Osteoblast (primary cell): ENCODE results near the gene NTRK2. TPM values are rescaled to one million over a fixed set of nuclear protein-coding genes. Genes with fewer than 3 reads are reported as not detected.

ENCODE experiments used
- DNase-seq: peaks from one replicate; pipeline ENCODE4 v3.0.0; 2011; ENCODE audit warnings: low spot score, mixed read lengths; ENCODE audit not compliant: insufficient read length; ENCODE audit errors: missing footprints
- H2AFZ ChIP-seq: 2 replicates; pipeline ENCODE4 v1.6.0; 2011; ENCODE audit warnings: mild to moderate bottlenecking, low read length
- H3K27ac ChIP-seq: 2 replicates; pipeline ENCODE4 v1.5.1; 2011; ENCODE audit warnings: mild to moderate bottlenecking, low read depth, low read length, moderate library complexity
- H3K27me3 ChIP-seq: 2 replicates; pipeline ENCODE4 v1.6.0; 2012; ENCODE audit warnings: mild to moderate bottlenecking, control low read depth, inconsistent platforms, low read length, moderate library complexity; ENCODE audit not compliant: insufficient read depth
- H3K36me3 ChIP-seq: 2 replicates; pipeline ENCODE4 v1.5.1; 2011; ENCODE audit warnings: mild to moderate bottlenecking, low read length, control low read depth, moderate library complexity; ENCODE audit not compliant: insufficient read depth
- H3K4me1 ChIP-seq: 2 replicates; pipeline ENCODE4 v1.5.1; 2011; ENCODE audit warnings: mild to moderate bottlenecking, low read length, control low read depth, moderate library complexity; ENCODE audit not compliant: insufficient read depth
- H3K4me2 ChIP-seq: 2 replicates; pipeline ENCODE4 v1.6.0; 2011; ENCODE audit warnings: mild to moderate bottlenecking, low read length; ENCODE audit not compliant: insufficient read depth
- H3K4me3 ChIP-seq: fragments of 200-600 bp; sonication (generic); 3 replicates; pipeline ENCODE4 v1.5.1; 2012; ENCODE audit warnings: mild to moderate bottlenecking, low read length, inconsistent platforms; ENCODE audit not compliant: insufficient read depth
- H3K79me2 ChIP-seq: 2 replicates; pipeline ENCODE4 v1.6.0; 2012; ENCODE audit warnings: mild to moderate bottlenecking, low read length, control low read depth, inconsistent platforms; ENCODE audit not compliant: insufficient read depth
- H3K9me3 ChIP-seq: 2 replicates; pipeline ENCODE4 v1.5.1; 2011; ENCODE audit warnings: low read depth, low read length, control low read depth
- H4K20me1 ChIP-seq: 2 replicates; pipeline ENCODE4 v1.6.0; 2012; ENCODE audit warnings: mild to moderate bottlenecking, low read length, control low read depth; ENCODE audit not compliant: insufficient read depth
- CTCF ChIP-seq: IDR thresholded peaks from 2 replicates; pipeline ENCODE4 v1.5.1; 2011; ENCODE audit warnings: mild to moderate bottlenecking, low read depth, low read length, moderate library complexity; ENCODE audit errors: extremely low read depth
- total RNA-seq: library from RNA; depleted of rRNA; stranded (reverse); fragments of >200 nt; gene quantifications from 2 replicates; pipeline ENCODE4 v1.2.3, GENCODE V29; 2012

NTRK2 gene
- total RNA-seq, 1 donor = 3.3 TPM

GRCh38 chr9:84886866-84887265 lies 217.3 kb downstream of the NTRK2 start:
- Histone ChIP-seq H2AFZ (no peak overlapping the region), H3K79me2 (no peaks in the 10 kb centered on the region), H3K9me3 (no peaks in the 10 kb centered on the region), H3K27me3 (no peaks in the 10 kb centered on the region), H3K4me2 (no peak overlapping the region), H3K36me3 (no peaks in the 10 kb centered on the region), H3K4me1 (no peaks in the 10 kb centered on the region), H3K4me3 (no peak overlapping the region), H4K20me1 (no peaks in the 10 kb centered on the region), H3K27ac (no peak overlapping the region)
- DNase-seq = no peak
- no peak for TF ChIP-seq CTCF

- TF ChIP-seq CTCF = no peak
- Histone ChIP-seq H3K9me3 (no peaks in the 10 kb centered on the region), H3K27me3 (no peaks in the 10 kb centered on the region), H3K4me3 (no peak overlapping the region), H4K20me1 (no peaks in the 10 kb centered on the region), H3K27ac (no peak overlapping the region), H3K36me3 (no peaks in the 10 kb centered on the region), H2AFZ (no peak overlapping the region), H3K79me2 (no peaks in the 10 kb centered on the region), H3K4me1 (no peaks in the 10 kb centered on the region), H3K4me2 (no peak overlapping the region)
- DNase-seq = no peak
These were observed 222.4 kb downstream of the NTRK2 start for GRCh38 chr9:84891924-84892323.

GRCh38 chr9:84893419-84894128 lies 224.0 kb downstream of the NTRK2 start:
- DNase-seq = no peak
- Histone ChIP-seq H3K9me3 (no peaks in the 10 kb centered on the region), H4K20me1 (no peaks in the 10 kb centered on the region), H3K4me1 (no peaks in the 10 kb centered on the region), H2AFZ (no peak overlapping the region), H3K79me2 (no peaks in the 10 kb centered on the region), H3K36me3 (no peaks in the 10 kb centered on the region), H3K4me3 (no peak overlapping the region), H3K27ac (no peak overlapping the region), H3K4me2 (no peak overlapping the region), H3K27me3 (no peaks in the 10 kb centered on the region)
- TF ChIP-seq CTCF = no peak

- no peak for DNase-seq
- Histone ChIP-seq H3K79me2 (no peaks in the 10 kb centered on the region), H3K4me1 (no peaks in the 10 kb centered on the region), H3K4me3 (no peak overlapping the region), H4K20me1 (no peaks in the 10 kb centered on the region), H2AFZ (no peak overlapping the region), H3K27ac (no peak overlapping the region), H3K27me3 (no peaks in the 10 kb centered on the region), H3K9me3 (no peaks in the 10 kb centered on the region), H3K36me3 (no peaks in the 10 kb centered on the region), H3K4me2 (no peak overlapping the region)
- TF ChIP-seq CTCF = no peak
These were observed 225.3 kb downstream of the NTRK2 start for GRCh38 chr9:84894859-84895258.
